Activated naive CD8-positive, alpha-beta T cell treated with anti-CD3 and anti-CD28 coated beads, Interleukin-2, amount 50 U/mL, for 16 hours (primary cell): ENCODE measurements around the gene DSTN.

Source experiments
- DNase-seq: peaks from one replicate; pipeline ENCODE4 v3.0.0-alpha.2; 2020; ENCODE audit warnings: low read depth, low spot score

DSTN gene

GRCh38 chr20:17549131-17549530 is 20.7 kb upstream of the DSTN start:
- DNase-seq = no peak

- DNase-seq = no peak
Observed at GRCh38 chr20:17555106-17555505, 14.8 kb upstream of the DSTN start.

GRCh38 chr20:17556837-17557674 is 12.8 kb upstream of the DSTN start:
- DNase-seq = no peak

GRCh38 chr20:17557675-17558006 is 12.2 kb upstream of the DSTN start:
- no peak for DNase-seq

- DNase-seq = no peak
Observed at GRCh38 chr20:17558154-17558940, 11.5 kb upstream of the DSTN start.

GRCh38 chr20:17558941-17559304 is 11.0 kb upstream of the DSTN start:
- no peak for DNase-seq

GRCh38 chr20:17559338-17559737 is 10.5 kb upstream of the DSTN start:
- DNase-seq = no peak

GRCh38 chr20:17560344-17561074 is 9.4 kb upstream of the DSTN start:
- no peak for DNase-seq

- DNase-seq = no peak
Observed at GRCh38 chr20:17562804-17563305, 7.0 kb upstream of the DSTN start.

- no peak for DNase-seq
Observed at GRCh38 chr20:17565169-17565845, 4.6 kb upstream of the DSTN start.

- no peak for DNase-seq
Observed at GRCh38 chr20:17566345-17566744, 3.5 kb upstream of the DSTN start.

- no peak for DNase-seq
Observed at GRCh38 chr20:17568045-17568788, 1.7 kb upstream of the DSTN start.

GRCh38 chr20:17568972-17569521 is 828 bp upstream of the DSTN start:
- DNase-seq = no peak

GRCh38 chr20:17570347-17571152 is 675 bp downstream of the DSTN start:
- DNase-seq = no peak

GRCh38 chr20:17571153-17571527 is 1.3 kb downstream of the DSTN start:
- DNase-seq = no peak

GRCh38 chr20:17572034-17572638 is 2.3 kb downstream of the DSTN start:
- DNase-seq = no peak

- DNase-seq = no peak
Observed at GRCh38 chr20:17573463-17573862, 3.6 kb downstream of the DSTN start.

GRCh38 chr20:17576215-17576614 is 6.3 kb downstream of the DSTN start:
- DNase-seq = no peak

- no peak for DNase-seq
Observed at GRCh38 chr20:17579369-17580039, 9.6 kb downstream of the DSTN start.
